Measurements from ENCODE around the gene ACTG1. TPM values are rescaled to one million over a fixed set of nuclear protein-coding genes. Genes with fewer than 3 reads are reported as not detected.

ACTG1 gene
- total and polyA plus RNA-seq, 2 of the 13 experiments (the other 11 are each of a cell fraction or from before 2014, with no cell fraction given), result 973 to 1,138 TPM

- TF ChIP-seq ZNF576 (CRISPR knock-in tag; IDR thresholded peaks at IDR 0.05), result no peak
- TF ChIP-seq, protein P1, sequence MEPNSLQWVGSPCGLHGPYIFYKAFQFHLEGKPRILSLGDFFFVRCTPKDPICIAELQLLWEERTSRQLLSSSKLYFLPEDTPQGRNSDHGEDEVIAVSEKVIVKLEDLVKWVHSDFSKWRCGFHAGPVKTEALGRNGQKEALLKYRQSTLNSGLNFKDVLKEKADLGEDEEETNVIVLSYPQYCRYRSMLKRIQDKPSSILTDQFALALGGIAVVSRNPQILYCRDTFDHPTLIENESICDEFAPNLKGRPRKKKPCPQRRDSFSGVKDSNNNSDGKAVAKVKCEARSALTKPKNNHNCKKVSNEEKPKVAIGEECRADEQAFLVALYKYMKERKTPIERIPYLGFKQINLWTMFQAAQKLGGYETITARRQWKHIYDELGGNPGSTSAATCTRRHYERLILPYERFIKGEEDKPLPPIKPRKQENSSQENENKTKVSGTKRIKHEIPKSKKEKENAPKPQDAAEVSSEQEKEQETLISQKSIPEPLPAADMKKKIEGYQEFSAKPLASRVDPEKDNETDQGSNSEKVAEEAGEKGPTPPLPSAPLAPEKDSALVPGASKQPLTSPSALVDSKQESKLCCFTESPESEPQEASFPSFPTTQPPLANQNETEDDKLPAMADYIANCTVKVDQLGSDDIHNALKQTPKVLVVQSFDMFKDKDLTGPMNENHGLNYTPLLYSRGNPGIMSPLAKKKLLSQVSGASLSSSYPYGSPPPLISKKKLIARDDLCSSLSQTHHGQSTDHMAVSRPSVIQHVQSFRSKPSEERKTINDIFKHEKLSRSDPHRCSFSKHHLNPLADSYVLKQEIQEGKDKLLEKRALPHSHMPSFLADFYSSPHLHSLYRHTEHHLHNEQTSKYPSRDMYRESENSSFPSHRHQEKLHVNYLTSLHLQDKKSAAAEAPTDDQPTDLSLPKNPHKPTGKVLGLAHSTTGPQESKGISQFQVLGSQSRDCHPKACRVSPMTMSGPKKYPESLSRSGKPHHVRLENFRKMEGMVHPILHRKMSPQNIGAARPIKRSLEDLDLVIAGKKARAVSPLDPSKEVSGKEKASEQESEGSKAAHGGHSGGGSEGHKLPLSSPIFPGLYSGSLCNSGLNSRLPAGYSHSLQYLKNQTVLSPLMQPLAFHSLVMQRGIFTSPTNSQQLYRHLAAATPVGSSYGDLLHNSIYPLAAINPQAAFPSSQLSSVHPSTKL (CRISPR knock-in tag; IDR thresholded peaks at IDR 0.05), result peak; percentile 6
- TF ChIP-seq ZNF75D (CRISPR knock-in tag; IDR thresholded peaks at IDR 0.05; ENCODE audit: borderline replicate concordance), result peak; percentile 28; the same call in 1 of the 2 replicates
- TF ChIP-seq TBL1XR1 (IDR thresholded peaks at IDR 0.05; ENCODE audit: borderline replicate concordance, low read length, partially characterized antibody), result peak; percentile 32
- TF ChIP-seq DNMT3B (CRISPR knock-in tag; conservative IDR thresholded peaks at IDR 0.05), result no peak
- peak; percentile 80; the same call in 1 of the 2 replicates for TF ChIP-seq AKAP8 (CRISPR knock-in tag; IDR thresholded peaks at IDR 0.05)
- TF ChIP-seq ARID2 (CRISPR knock-in tag; IDR thresholded peaks at IDR 0.05; ENCODE audit: borderline replicate concordance), result peak; percentile 74; the same call in 1 of the 2 replicates
- TF ChIP-seq ZNF605 (CRISPR knock-in tag; IDR thresholded peaks at IDR 0.05), result peak; percentile 95
- TF ChIP-seq REL (CRISPR knock-in tag; conservative IDR thresholded peaks at IDR 0.05), result peak; percentile 75; the same call in 1 of the 2 replicates
- no peak; the same call in 1 of the 2 replicates for TF ChIP-seq ZNF550 (CRISPR knock-in tag; IDR thresholded peaks at IDR 0.05; ENCODE audit: borderline replicate concordance)
- TF ChIP-seq, protein P2, sequence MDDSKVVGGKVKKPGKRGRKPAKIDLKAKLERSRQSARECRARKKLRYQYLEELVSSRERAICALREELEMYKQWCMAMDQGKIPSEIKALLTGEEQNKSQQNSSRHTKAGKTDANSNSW (CRISPR knock-in tag; IDR thresholded peaks at IDR 0.05; ENCODE audit: borderline replicate concordance), result no peak
- TF ChIP-seq ZNF556 (CRISPR knock-in tag; IDR thresholded peaks at IDR 0.05; ENCODE audit: borderline replicate concordance), result peak; percentile 86
- peak; percentile 91 for TF ChIP-seq AGO2 (optimal IDR thresholded peaks at IDR 0.05; ENCODE audit: low read depth, low read length)
- no peak for TF ChIP-seq AHR (CRISPR knock-in tag; IDR thresholded peaks at IDR 0.05)
- no peak for TF ChIP-seq SP1 (IDR thresholded peaks at IDR 0.05)
- TF ChIP-seq SP1 (CRISPR knock-in tag; IDR thresholded peaks at IDR 0.05), result peak; percentile 32; the same call in 1 of the 2 replicates
- peak; percentile 78 for TF ChIP-seq ZSCAN20 (CRISPR knock-in tag; IDR thresholded peaks at IDR 0.05; ENCODE audit: borderline replicate concordance)
- TF ChIP-seq MXI1 (IDR thresholded peaks at IDR 0.05; ENCODE audit: borderline replicate concordance, low read depth, low read length), result peak; percentile 89; the same call in 2 of the 3 replicates
- TF ChIP-seq HES4 (CRISPR knock-in tag; IDR thresholded peaks at IDR 0.05; ENCODE audit: borderline replicate concordance), result peak; percentile 58
- peak; percentile 89; the same call in 1 of the 2 replicates for TF ChIP-seq ZNF367 (CRISPR knock-in tag; IDR thresholded peaks at IDR 0.05; ENCODE audit: borderline replicate concordance)
- TF ChIP-seq, protein P3, sequence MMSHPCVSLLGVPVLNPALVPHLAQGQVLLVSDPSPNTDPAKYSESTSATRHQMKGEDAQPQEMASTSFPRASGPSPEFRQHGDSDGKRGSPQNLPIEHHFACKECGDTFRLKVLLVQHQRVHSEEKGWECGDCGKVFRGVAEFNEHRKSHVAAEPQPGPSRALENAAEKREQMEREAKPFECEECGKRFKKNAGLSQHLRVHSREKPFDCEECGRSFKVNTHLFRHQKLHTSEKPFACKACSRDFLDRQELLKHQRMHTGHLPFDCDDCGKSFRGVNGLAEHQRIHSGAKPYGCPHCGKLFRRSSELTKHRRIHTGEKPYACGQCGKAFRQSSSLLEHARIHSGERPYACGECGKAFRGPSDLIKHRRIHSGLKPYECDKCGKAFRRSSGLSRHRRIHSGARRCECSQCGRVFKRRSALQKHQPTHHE (CRISPR knock-in tag; IDR thresholded peaks at IDR 0.05; ENCODE audit: borderline replicate concordance), result peak; percentile 37; the same call in 1 of the 2 replicates
- TF ChIP-seq GATAD1 (CRISPR knock-in tag; IDR thresholded peaks at IDR 0.05), result peak; percentile 91
- TF ChIP-seq ZNF7 (CRISPR knock-in tag; IDR thresholded peaks at IDR 0.05), result no peak
These were observed 39.8 kb upstream of the ACTG1 start, which contains the start of gene FAAP100 (continued) for GRCh38 chr17:81552244-81553017.
